RWPE2 (cell line): Measurements from ENCODE around the gene DIO1.

ENCODE experiments used
- ATAC-seq: fragments of 200-7000 bp; cut with Tn5 transposase; 3 replicates; pipeline ENCODE4 v1.9.1; 2021; ENCODE audit warnings: low read depth
- DNase-seq: peaks from one replicate; pipeline ENCODE4 v3.0.0-alpha.2; 2020; ENCODE audit warnings: low spot score
- H3K27ac ChIP-seq: fragments of 450-650 bp; 2 replicates; pipeline ENCODE4 v1.5.1; 2017; ENCODE audit warnings: mild to moderate bottlenecking; ENCODE audit not compliant: poor library complexity, severe bottlenecking
- H3K27me3 ChIP-seq: fragments of 250-450 bp; sonication (Bioruptor Pico); 2 replicates; pipeline ENCODE4 v1.5.1; 2021; ENCODE audit warnings: mild to moderate bottlenecking, moderate library complexity; ENCODE audit not compliant: insufficient read depth, poor library complexity, severe bottlenecking
- H3K36me3 ChIP-seq: fragments of 250-450 bp; sonication (Bioruptor Pico); 2 replicates; pipeline ENCODE4 v1.5.1; 2020; ENCODE audit warnings: low read depth, mild to moderate bottlenecking, moderate library complexity
- H3K4me1 ChIP-seq: fragments of 250-450 bp; sonication (Bioruptor Pico); 2 replicates; pipeline ENCODE4 v1.5.1; 2021; ENCODE audit warnings: mild to moderate bottlenecking, moderate library complexity; ENCODE audit not compliant: insufficient read depth, poor library complexity, severe bottlenecking
- H3K4me3 ChIP-seq: fragments of 250-450 bp; sonication (Bioruptor Pico); 2 replicates; pipeline ENCODE4 v1.5.1; 2021; ENCODE audit warnings: mild to moderate bottlenecking, moderate library complexity; ENCODE audit not compliant: severe bottlenecking
- H3K9me3 ChIP-seq: fragments of 250-450 bp; sonication (Bioruptor Pico); 2 replicates; pipeline ENCODE4 v1.5.1; 2021; ENCODE audit warnings: mild to moderate bottlenecking, moderate library complexity; ENCODE audit not compliant: severe bottlenecking
- CTCF ChIP-seq: fragments of 450-650 bp; IDR thresholded peaks from one replicate; pipeline ENCODE4 v1.5.1; 2017; ENCODE audit warnings: mild to moderate bottlenecking, moderate library complexity; ENCODE audit not compliant: poor library complexity, severe bottlenecking

Gene DIO1

GRCh38 chr1:53895421-53895820, 1.4 kb downstream of the DIO1 start:
- no peaks in the 10 kb centered on the region for H3K9me3 ChIP-seq
- H3K27me3 ChIP-seq, result no peaks in the 10 kb centered on the region
- DNase-seq, result no peak
- peaks cover 6% of the 10 kb centered on the region for H3K4me1 ChIP-seq
- H3K36me3 ChIP-seq, result no peaks in the 10 kb centered on the region
- no peak overlapping the region for H3K4me3 ChIP-seq
- H3K27ac ChIP-seq, result no peak overlapping the region
- TF ChIP-seq CTCF, result no peak
- no peak for ATAC-seq

- H3K27ac ChIP-seq, result peak overlapping the region; percentile 37
- no peaks in the 10 kb centered on the region for H3K27me3 ChIP-seq
- no peaks in the 10 kb centered on the region for H3K9me3 ChIP-seq
- ATAC-seq (peak; percentile 52; the same call in 2 of the 3 replicates), DNase-seq (no peak)
- H3K36me3 ChIP-seq, result no peaks in the 10 kb centered on the region
- H3K4me1 ChIP-seq, result peaks cover 5% of the 10 kb centered on the region
- no peak for TF ChIP-seq CTCF
- no peak overlapping the region for H3K4me3 ChIP-seq
These were observed 2.7 kb downstream of the DIO1 start for GRCh38 chr1:53896635-53897229.

DNA sequence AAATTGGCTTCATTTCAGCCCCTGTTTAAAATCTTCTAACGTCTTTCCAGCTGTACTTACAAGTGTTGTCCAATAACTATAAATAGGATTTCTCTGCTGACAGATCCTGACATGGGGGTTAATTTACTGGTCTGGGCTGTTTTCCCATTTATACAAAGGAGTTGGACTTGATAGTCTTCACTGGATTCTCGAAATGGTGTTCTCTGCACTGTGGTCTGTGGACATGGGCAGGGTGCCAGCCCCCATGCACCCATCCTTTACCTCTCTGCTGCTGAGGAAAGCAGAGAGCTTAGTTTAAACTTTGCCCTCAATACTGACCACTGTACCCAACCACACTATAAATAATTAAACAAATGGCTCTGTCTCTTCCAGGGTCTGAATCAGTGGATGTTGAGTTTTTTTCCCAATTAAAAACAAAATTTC, 5.2 kb downstream of the DIO1 start:
- H3K27me3 ChIP-seq, result no peaks in the 10 kb centered on the region
- no peak for TF ChIP-seq CTCF
- ATAC-seq, result no peak
- H3K9me3 ChIP-seq, result no peaks in the 10 kb centered on the region
- no peak for DNase-seq
- no peak overlapping the region for H3K27ac ChIP-seq
- H3K4me1 ChIP-seq, result peaks cover 5% of the 10 kb centered on the region
- H3K36me3 ChIP-seq, result no peaks in the 10 kb centered on the region
- no peak overlapping the region for H3K4me3 ChIP-seq

GRCh38 chr1:53899708-53900107, 5.7 kb downstream of the DIO1 start:
- no peak for ATAC-seq
- Histone ChIP-seq H3K36me3 (no peaks in the 10 kb centered on the region), H3K27me3 (no peaks in the 10 kb centered on the region), H3K4me1 (peaks cover 5% of the 10 kb centered on the region), H3K4me3 (no peak overlapping the region), H3K9me3 (no peaks in the 10 kb centered on the region), H3K27ac (no peak overlapping the region)
- no peak for DNase-seq
- no peak for TF ChIP-seq CTCF

GRCh38 chr1:53902235-53903138, 8.5 kb downstream of the DIO1 start:
- Histone ChIP-seq H3K27me3 (no peaks in the 10 kb centered on the region), H3K36me3 (no peaks in the 10 kb centered on the region), H3K27ac (no peak overlapping the region), H3K4me1 (peaks cover 7% of the 10 kb centered on the region), H3K9me3 (no peaks in the 10 kb centered on the region), H3K4me3 (no peak overlapping the region)
- no peak for TF ChIP-seq CTCF
- no peak for DNase-seq
- ATAC-seq, result no peak
